GM19238 (cell line): Measurements from ENCODE around the gene DGKE.
A peak's percentile ranks its signal among the peaks of the same experiment; 100 is the strongest.

Experiments used
- DNase-seq: peaks from one replicate; pipeline ENCODE4 v3.0.0; 2011; ENCODE audit warnings: low spot score; ENCODE audit not compliant: insufficient read length

The DGKE gene

DNA sequence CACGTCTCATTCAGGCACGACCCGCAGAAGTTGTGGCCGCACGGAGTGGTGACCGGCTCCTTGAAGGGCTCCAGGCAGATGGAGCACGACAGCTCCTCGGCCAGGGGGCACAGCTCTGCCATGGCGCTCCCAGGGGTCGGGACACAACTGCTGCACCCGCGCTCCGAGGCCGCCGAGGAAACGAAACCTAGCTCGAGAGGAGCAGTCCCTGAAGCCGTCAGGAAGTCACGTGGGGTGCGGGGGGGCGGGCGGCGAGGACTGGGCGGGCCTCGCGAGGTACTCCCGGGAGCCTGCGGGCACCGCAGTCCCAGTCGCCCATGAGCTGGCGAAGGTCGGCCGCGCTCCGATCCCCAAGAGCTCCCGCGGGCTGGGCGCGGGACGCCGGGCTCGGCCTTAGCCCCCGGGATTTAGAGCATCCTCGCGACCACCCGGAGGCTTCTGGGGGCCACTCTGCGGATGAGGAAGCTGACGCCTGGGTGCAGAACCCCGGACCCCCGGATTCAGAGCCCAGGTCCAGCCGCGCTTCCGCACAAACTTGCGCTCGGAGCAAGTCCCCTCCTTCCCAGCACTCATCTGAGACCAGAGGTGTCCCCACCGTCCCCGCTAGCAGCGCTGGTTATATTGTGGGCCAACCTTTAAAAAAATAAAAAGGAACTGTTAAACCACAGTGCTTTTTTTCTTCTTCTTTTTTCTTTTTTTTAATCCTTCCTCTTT is 80.1 kb downstream of the DGKE start, which contains the start of gene TRIM25:
TRIM25 (minus strand) TSS at position 183 of the 714 bp plus-strand sequence; CDS start at position 122, 61 bp downstream.
- peak; percentile 90 for DNase-seq

- no peak for DNase-seq
Measured at GRCh38 chr17:56914581-56915273, 80.8 kb downstream of the DGKE start.

DNA sequence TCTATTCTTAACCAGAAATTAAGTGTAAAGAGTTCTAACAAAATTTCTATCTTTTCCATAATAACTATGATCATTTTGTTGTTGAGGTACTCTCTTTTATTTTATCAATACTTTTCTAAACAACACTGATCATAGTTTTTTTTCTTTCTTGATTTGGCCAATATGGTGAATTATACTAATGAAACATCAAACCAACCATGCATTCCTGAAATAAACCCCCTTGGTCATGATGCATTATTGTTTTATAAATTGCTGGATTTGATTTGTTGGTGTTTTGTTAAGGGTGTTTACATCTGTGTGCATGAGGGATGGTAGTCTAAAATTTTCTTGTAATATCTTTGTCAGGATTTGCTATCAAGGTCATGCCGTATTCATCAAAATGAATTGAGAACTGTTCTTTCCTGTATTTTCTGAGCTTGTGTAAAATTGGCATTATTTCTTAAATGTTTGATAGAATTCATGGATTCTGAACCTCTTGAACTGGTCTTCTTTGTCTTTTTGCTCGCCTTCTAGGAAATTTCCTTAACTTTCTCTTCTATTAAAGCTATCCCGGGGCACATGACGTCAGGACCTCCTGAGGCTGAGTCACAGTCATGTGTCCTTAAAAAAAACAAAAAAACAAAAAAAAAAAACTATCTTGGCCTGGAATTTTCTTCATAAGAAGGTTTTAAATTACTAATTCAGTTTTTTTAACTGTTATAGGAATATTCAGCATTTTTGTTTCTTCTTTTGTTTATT is 83.8 kb downstream of the DGKE start:
- DNase-seq = no peak

- no peak for DNase-seq
Measured at GRCh38 chr17:56918916-56919315, 85.0 kb downstream of the DGKE start.
